Endodermal cell (in vitro differentiated cells): Measurements from ENCODE around the gene PFAS. TPM values are rescaled to one million over a fixed set of nuclear protein-coding genes. Genes with fewer than 3 reads are reported as not detected.

ENCODE experiments used
- DNase-seq: peaks from one replicate; pipeline ENCODE4 v3.0.0-alpha.2; 2017
- H3K27ac ChIP-seq: 2 replicates; pipeline ENCODE4 v1.5.1; 2013; ENCODE audit warnings: mild to moderate bottlenecking, low read depth, low read length, moderate library complexity
- H3K27me3 ChIP-seq: 2 replicates; pipeline ENCODE4 v1.6.1; 2013; ENCODE audit warnings: mild to moderate bottlenecking, low read length, moderate library complexity; ENCODE audit not compliant: insufficient read depth, control insufficient read depth, poor library complexity, severe bottlenecking
- H3K36me3 ChIP-seq: 2 replicates; pipeline ENCODE4 v1.7.0; 2013; ENCODE audit warnings: mild to moderate bottlenecking, low read length, moderate library complexity; ENCODE audit not compliant: control insufficient read depth, insufficient read depth
- H3K4me1 ChIP-seq: one replicate; pipeline ENCODE4 v1.7.0; 2013; ENCODE audit warnings: low read length; ENCODE audit not compliant: control insufficient read depth, insufficient read depth
- H3K4me3 ChIP-seq: 2 replicates; pipeline ENCODE4 v1.5.1; 2013; ENCODE audit warnings: mild to moderate bottlenecking, low read length, moderate library complexity
- H3K9ac ChIP-seq: 2 replicates; pipeline ENCODE4 v1.6.1; 2013; ENCODE audit warnings: mild to moderate bottlenecking, low read length, moderate library complexity; ENCODE audit not compliant: poor library complexity, severe bottlenecking; ENCODE audit errors: extremely low read depth
- H3K9me3 ChIP-seq: 2 replicates; pipeline ENCODE4 v1.6.1; 2013; ENCODE audit warnings: mild to moderate bottlenecking, low read length, moderate library complexity; ENCODE audit not compliant: control insufficient read depth
- H3K27ac Mint-ChIP-seq: 2 replicates; pipeline ENCODE4 v1.8.0; 2020; ENCODE audit warnings: mixed read lengths
- H3K27me3 Mint-ChIP-seq: 2 replicates; pipeline ENCODE4 v1.8.0; 2021; ENCODE audit warnings: mild to moderate bottlenecking, mixed read lengths; ENCODE audit not compliant: insufficient read depth
- H3K36me3 Mint-ChIP-seq: 2 replicates; pipeline ENCODE4 v1.8.0; 2020; ENCODE audit warnings: low read depth, mixed read lengths
- H3K4me1 Mint-ChIP-seq: 2 replicates; pipeline ENCODE4 v1.8.0; 2020; ENCODE audit warnings: mixed read lengths
- H3K4me3 Mint-ChIP-seq: 2 replicates; pipeline ENCODE4 v1.8.0; 2020; ENCODE audit warnings: mild to moderate bottlenecking, moderate library complexity, mixed read lengths
- H3K9me3 Mint-ChIP-seq: 2 replicates; pipeline ENCODE4 v1.8.0; 2020; ENCODE audit warnings: mild to moderate bottlenecking, mixed read lengths
- whole genome bisulfite sequencing, 2 experiments: methylation state at CpG; one replicate each; pipeline versions ENCODE4 v1.1.5 to v1.1.7; 2013; ENCODE audit warnings: missing lambda C conversion rate in 2 of 2, mixed read lengths in 1 of 2; ENCODE audit not compliant: insufficient coverage in 1 of 2, insufficient read length in 1 of 2; 5-methylcytosine and 5-hydroxymethylcytosine counted together
- total RNA-seq, 2 donors: library from RNA; stranded (reverse); fragmentation: NEBNext Ultra II Directional in 1 of 2; extraction: Animal tissue kit (Norgen Biotek cat#: 25700) in 1 of 2; gene quantifications; 2 replicates in 1 of 2; 3 replicates in 1 of 2; pipeline ENCODE4 v1.2.1, GENCODE V29; 2021
- TF ChIP-seq, protein P1 (sequence below): fragments of 200-600 bp; sonication (generic); conservative IDR thresholded peaks from 2 replicates; pipeline ENCODE4 v1.5.0; 2021; ENCODE audit warnings: antibody characterized with exemption, mild to moderate bottlenecking

PFAS gene
- total RNA-seq, 2 donors from 2014 or later = 119 to 158 TPM

DNA sequence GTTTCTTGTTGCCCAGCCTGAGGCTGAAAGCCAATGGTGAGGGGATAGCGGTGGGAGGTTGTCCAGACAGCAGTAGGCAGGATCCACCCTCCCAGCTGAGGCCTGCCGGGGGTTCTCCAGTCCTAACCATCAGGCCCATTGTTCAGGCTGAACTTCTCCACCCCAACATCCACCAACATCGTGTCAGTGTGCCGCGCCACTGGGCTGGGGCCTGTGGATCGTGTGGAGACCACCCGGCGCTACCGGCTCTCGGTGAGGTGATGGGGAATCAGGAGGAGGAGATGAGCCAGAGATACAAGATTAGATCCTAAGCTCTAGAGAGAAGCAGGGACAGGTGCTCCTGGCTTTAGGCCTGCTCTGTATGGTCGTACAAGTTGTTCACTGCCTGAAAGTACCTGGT lies 5.8 kb downstream of the PFAS start:
- DNase-seq = no peak
- peaks cover 6% of the 10 kb centered on the region for H3K4me1 Mint-ChIP-seq
- TF ChIP-seq, protein P1, sequence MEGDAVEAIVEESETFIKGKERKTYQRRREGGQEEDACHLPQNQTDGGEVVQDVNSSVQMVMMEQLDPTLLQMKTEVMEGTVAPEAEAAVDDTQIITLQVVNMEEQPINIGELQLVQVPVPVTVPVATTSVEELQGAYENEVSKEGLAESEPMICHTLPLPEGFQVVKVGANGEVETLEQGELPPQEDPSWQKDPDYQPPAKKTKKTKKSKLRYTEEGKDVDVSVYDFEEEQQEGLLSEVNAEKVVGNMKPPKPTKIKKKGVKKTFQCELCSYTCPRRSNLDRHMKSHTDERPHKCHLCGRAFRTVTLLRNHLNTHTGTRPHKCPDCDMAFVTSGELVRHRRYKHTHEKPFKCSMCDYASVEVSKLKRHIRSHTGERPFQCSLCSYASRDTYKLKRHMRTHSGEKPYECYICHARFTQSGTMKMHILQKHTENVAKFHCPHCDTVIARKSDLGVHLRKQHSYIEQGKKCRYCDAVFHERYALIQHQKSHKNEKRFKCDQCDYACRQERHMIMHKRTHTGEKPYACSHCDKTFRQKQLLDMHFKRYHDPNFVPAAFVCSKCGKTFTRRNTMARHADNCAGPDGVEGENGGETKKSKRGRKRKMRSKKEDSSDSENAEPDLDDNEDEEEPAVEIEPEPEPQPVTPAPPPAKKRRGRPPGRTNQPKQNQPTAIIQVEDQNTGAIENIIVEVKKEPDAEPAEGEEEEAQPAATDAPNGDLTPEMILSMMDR = no peak
- H3K27me3 Mint-ChIP-seq = no peaks in the 10 kb centered on the region
- peaks cover 50% of the 10 kb centered on the region for H3K36me3 Mint-ChIP-seq
- H3K4me3 Mint-ChIP-seq = no peak overlapping the region
- Histone ChIP-seq H3K27me3 (no peaks in the 10 kb centered on the region), H3K4me1 (no peaks in the 10 kb centered on the region), H3K4me3 (no peak overlapping the region), H3K27ac (no peak overlapping the region), H3K9me3 (peaks cover under 1% of the 10 kb centered on the region), H3K36me3 (peaks cover 48% of the 10 kb centered on the region), H3K9ac (no peak overlapping the region)
- whole genome bisulfite sequencing, 2 experiments = 95 to 98% methylated on average over 6 to 11 of the region's 11 CpGs
- no peak overlapping the region for H3K27ac Mint-ChIP-seq
- no peaks in the 10 kb centered on the region for H3K9me3 Mint-ChIP-seq

GRCh38 chr17:8255499-8255898 lies 6.4 kb downstream of the PFAS start:
- H3K4me3 Mint-ChIP-seq = no peak overlapping the region

DNA sequence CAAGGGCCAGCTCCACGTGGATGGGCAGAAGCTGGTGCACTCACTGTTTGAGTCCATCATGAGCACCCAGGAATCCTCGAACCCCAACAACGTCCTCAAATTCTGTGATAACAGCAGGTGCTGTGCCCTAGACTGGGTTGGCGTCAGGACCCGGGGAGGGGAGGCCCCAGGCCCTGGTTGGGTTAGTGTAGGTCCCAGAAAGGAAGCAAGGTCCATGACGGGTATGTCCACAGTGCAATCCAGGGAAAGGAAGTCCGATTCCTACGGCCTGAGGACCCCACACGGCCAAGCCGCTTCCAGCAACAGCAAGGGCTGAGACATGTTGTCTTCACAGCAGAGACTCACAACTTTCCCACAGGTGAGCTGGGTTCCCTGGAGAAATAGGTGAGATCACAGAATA lies 7.2 kb downstream of the PFAS start:
- no peak for DNase-seq
- no peak overlapping the region for H3K9ac ChIP-seq
- no peaks in the 10 kb centered on the region for H3K4me1 ChIP-seq
- H3K9me3 ChIP-seq = peaks cover 7% of the 10 kb centered on the region
- H3K27me3 ChIP-seq = no peaks in the 10 kb centered on the region
- H3K4me3 ChIP-seq = no peak overlapping the region
- no peaks in the 10 kb centered on the region for H3K9me3 Mint-ChIP-seq
- H3K27ac Mint-ChIP-seq = no peak overlapping the region
- TF ChIP-seq, protein P1 = no peak
- no peaks in the 10 kb centered on the region for H3K4me1 Mint-ChIP-seq
- H3K36me3 Mint-ChIP-seq = peaks cover 62% of the 10 kb centered on the region
- no peak overlapping the region for H3K27ac ChIP-seq
- H3K36me3 ChIP-seq = peaks cover 61% of the 10 kb centered on the region
- H3K27me3 Mint-ChIP-seq = no peaks in the 10 kb centered on the region
- H3K4me3 Mint-ChIP-seq = no peak overlapping the region
- 90 to 94% methylated on average over 4 to 10 of the region's 10 CpGs for WGBS, 2 experiments

More at GRCh38 chr17:8255499-8255898, 6.4 kb downstream of the PFAS start:
- Histone ChIP-seq H3K27ac (no peak overlapping the region), H3K4me3 (no peak overlapping the region), H3K4me1 (no peaks in the 10 kb centered on the region), H3K27me3 (no peaks in the 10 kb centered on the region), H3K9me3 (peaks cover 7% of the 10 kb centered on the region), H3K36me3 (peaks cover 54% of the 10 kb centered on the region), H3K9ac (no peak overlapping the region)
- DNase-seq = peak; percentile 79
- Mint-ChIP-seq H3K36me3 (peaks cover 55% of the 10 kb centered on the region), H3K9me3 (no peaks in the 10 kb centered on the region), H3K27ac (peak overlapping the region; percentile 72), H3K4me1 (no peaks in the 10 kb centered on the region), H3K27me3 (no peaks in the 10 kb centered on the region)
- TF ChIP-seq, protein P1 = peak; percentile 56
- 93 to 97% methylated on average over 5 to 9 of the region's 9 CpGs for WGBS, 2 experiments
